ENCODE results near the gene MEP1A. TPM values are rescaled to one million over a fixed set of nuclear protein-coding genes. Genes with fewer than 3 reads are reported as not detected.

The MEP1A gene
- total and polyA plus RNA-seq, 9 of the 15 experiments (the other 6 are each of a cell fraction or from before 2014, with no cell fraction given) = not detected

GRCh38 chr6:46845126-46845525 lies 51.9 kb downstream of the MEP1A start:
- DNase-seq (ENCODE audit: extremely low read depth in 1 of 4, low spot score in 3 of 4) = no peak
- no peak for FAIRE-seq
- intact Hi-C loops (cut with micrococcal nuclease) = no loop called here
- ChIA-PET CTCF (ENCODE audit: low intra/inter-chr PET ratio) (no interaction called here), POLR2A (no interaction called here)
- ATAC-seq = no peak
- peaks cover 0 to 1% of the 10 kb centered on the region in 2 experiments; a peak in 1 of 5 replicates for H3K27me3 ChIP-seq (ENCODE audit: control insufficient read depth in 2 of 2, insufficient read depth in 2 of 2, low read length in 2 of 2)
- TF ChIP-seq ZSCAN29 (IDR thresholded peaks at IDR 0.05) (no peak), TAF15 (IDR thresholded peaks at IDR 0.05; ENCODE audit: low read depth, low read length) (no peak), ASH1L (IDR thresholded peaks at IDR 0.05; ENCODE audit: borderline replicate concordance, low read depth, partially characterized antibody) (no peak), ZNF79 (CRISPR knock-in tag; IDR thresholded peaks at IDR 0.05; ENCODE audit: low read depth) (no peak), ERF (CRISPR knock-in tag; IDR thresholded peaks at IDR 0.05) (no peak)
- TF ChIP-seq, protein P1, sequence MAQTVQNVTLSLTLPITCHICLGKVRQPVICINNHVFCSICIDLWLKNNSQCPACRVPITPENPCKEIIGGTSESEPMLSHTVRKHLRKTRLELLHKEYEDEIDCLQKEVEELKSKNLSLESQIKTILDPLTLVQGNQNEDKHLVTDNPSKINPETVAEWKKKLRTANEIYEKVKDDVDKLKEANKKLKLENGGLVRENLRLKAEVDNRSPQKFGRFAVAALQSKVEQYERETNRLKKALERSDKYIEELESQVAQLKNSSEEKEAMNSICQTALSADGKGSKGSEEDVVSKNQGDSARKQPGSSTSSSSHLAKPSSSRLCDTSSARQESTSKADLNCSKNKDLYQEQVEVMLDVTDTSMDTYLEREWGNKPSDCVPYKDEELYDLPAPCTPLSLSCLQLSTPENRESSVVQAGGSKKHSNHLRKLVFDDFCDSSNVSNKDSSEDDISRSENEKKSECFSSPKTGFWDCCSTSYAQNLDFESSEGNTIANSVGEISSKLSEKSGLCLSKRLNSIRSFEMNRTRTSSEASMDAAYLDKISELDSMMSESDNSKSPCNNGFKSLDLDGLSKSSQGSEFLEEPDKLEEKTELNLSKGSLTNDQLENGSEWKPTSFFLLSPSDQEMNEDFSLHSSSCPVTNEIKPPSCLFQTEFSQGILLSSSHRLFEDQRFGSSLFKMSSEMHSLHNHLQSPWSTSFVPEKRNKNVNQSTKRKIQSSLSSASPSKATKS (CRISPR knock-in tag; IDR thresholded peaks at IDR 0.05) = no peak
- H4K20me1 ChIP-seq (replicated peaks; ENCODE audit: control insufficient read depth, insufficient read depth, low read length) = no peaks in the 10 kb centered on the region
- in situ Hi-C loops (cut with MboI) = loop anchor here (10.0 kb wide), 1 partner anchor 470 kb away; no protein-coding TSS in a partner anchor
- no peak overlapping the region for H3K9ac ChIP-seq (ENCODE audit: insufficient read depth in 1 of 2, low read depth in 2 of 2, low read length in 2 of 2)
- 0% methylated on average over 5 of the region's 5 CpGs for WGBS (ENCODE audit: insufficient coverage, low coverage, missing lambda C conversion rate)
- no peak overlapping the region for H3K4me3 ChIP-seq
- H3K27ac ChIP-seq (ENCODE audit: extremely low read depth, low read depth, low read length) = no peak overlapping the region
- H3K9me3 ChIP-seq (replicated peaks; ENCODE audit: control insufficient read depth, insufficient read depth, low read depth, low read length) = no peaks in the 10 kb centered on the region
- H3K9me1 ChIP-seq (ENCODE audit: control insufficient read depth, insufficient read depth, low read length) = no peaks in the 10 kb centered on the region
- H3K36me3 ChIP-seq (ENCODE audit: control insufficient read depth, insufficient read depth, low read length) = no peaks in the 10 kb centered on the region
- peaks cover 0 to 5% of the 10 kb centered on the region in 2 experiments; a peak in 2 of 5 replicates for H3K4me1 ChIP-seq (replicated peaks in 1 of 2; ENCODE audit: control insufficient read depth in 2 of 2, insufficient read depth in 2 of 2, low read length in 2 of 2)
- no peak overlapping the region for H2AFZ ChIP-seq (ENCODE audit: low read depth, low read length)
- H3K4me2 ChIP-seq (ENCODE audit: insufficient read depth, low read length) = no peak overlapping the region
- BruUV-seq (replicated peaks) = no TSS peak
- H3K79me2 ChIP-seq (ENCODE audit: control insufficient read depth, insufficient read depth, low read length) = no peaks in the 10 kb centered on the region

Data from K562 (cell line).